PFSK-1 (cell line): ENCODE measurements around the gene ADAMTS14.

Experiments
- POLR2AphosphoS5 ChIP-seq: IDR thresholded peaks from 2 replicates; pipeline ENCODE4 v1.6.1; 2012; ENCODE audit warnings: low read depth, mild to moderate bottlenecking, control low read depth, low read length, moderate library complexity
- SIN3A ChIP-seq: IDR thresholded peaks from 2 replicates; pipeline ENCODE4 v1.6.1; 2012; ENCODE audit warnings: mild to moderate bottlenecking, low read length, moderate library complexity, borderline replicate concordance; ENCODE audit not compliant: insufficient read depth
- TAF1 ChIP-seq: IDR thresholded peaks from 2 replicates; pipeline ENCODE4 v1.6.1; 2012; ENCODE audit warnings: low read length, control low read depth, borderline replicate concordance; ENCODE audit not compliant: insufficient read depth
- TF ChIP-seq, protein P1 (sequence below), 2 experiments: IDR thresholded peaks; 2 replicates each; pipeline versions ENCODE4 v1.6.1 to v1.8.0; 2011 to 2012; ENCODE audit warnings: low read depth in 2 of 2, low read length in 2 of 2, control low read depth in 1 of 2, inconsistent platforms in 1 of 2, mild to moderate bottlenecking in 1 of 2, moderate library complexity in 1 of 2; ENCODE audit not compliant: insufficient read depth in 1 of 2

DNA sequence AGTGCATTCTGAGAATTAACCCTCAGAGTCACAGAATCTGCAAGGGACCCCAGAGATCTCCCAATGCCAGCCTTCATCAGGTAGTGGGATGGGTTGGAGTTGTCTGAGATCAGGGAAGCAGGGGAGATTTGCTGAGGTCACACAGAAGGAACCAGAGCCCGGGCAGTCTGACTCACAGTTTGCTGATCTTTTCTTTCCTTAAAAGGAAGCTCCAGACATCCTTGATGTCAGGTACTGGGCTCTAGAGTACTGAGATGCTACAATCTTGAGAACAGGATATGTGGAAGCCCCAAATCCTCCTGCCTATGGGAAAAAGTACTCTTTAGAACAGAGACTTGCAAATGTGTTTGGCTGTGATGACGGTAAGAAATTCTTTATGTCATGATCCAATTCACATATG is 112.2 kb downstream of the ADAMTS14 start:
- TF ChIP-seq, protein P1, sequence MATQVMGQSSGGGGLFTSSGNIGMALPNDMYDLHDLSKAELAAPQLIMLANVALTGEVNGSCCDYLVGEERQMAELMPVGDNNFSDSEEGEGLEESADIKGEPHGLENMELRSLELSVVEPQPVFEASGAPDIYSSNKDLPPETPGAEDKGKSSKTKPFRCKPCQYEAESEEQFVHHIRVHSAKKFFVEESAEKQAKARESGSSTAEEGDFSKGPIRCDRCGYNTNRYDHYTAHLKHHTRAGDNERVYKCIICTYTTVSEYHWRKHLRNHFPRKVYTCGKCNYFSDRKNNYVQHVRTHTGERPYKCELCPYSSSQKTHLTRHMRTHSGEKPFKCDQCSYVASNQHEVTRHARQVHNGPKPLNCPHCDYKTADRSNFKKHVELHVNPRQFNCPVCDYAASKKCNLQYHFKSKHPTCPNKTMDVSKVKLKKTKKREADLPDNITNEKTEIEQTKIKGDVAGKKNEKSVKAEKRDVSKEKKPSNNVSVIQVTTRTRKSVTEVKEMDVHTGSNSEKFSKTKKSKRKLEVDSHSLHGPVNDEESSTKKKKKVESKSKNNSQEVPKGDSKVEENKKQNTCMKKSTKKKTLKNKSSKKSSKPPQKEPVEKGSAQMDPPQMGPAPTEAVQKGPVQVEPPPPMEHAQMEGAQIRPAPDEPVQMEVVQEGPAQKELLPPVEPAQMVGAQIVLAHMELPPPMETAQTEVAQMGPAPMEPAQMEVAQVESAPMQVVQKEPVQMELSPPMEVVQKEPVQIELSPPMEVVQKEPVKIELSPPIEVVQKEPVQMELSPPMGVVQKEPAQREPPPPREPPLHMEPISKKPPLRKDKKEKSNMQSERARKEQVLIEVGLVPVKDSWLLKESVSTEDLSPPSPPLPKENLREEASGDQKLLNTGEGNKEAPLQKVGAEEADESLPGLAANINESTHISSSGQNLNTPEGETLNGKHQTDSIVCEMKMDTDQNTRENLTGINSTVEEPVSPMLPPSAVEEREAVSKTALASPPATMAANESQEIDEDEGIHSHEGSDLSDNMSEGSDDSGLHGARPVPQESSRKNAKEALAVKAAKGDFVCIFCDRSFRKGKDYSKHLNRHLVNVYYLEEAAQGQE (IDR thresholded peaks at IDR 0.05; ENCODE audit: insufficient read depth in 1 of 2, low read depth in 2 of 2, low read length in 2 of 2), result no peak
- TF ChIP-seq SIN3A (no peak), POLR2AphosphoS5 (no peak), TAF1 (no peak)
